Lower lobe of right lung (tissue), 2 donors: ENCODE data around the gene DHDH. TPM values are rescaled to one million over a fixed set of nuclear protein-coding genes. Genes with fewer than 3 reads are reported as not detected.

Experiments used
- ATAC-seq, 2 donors: fragments of 200-7000 bp; cut with Tn5 transposase; one replicate each; pipeline ENCODE4 v1.9.1; 2020 to 2022; ENCODE audit warnings: mild to moderate bottlenecking in 2 of 2, moderate library complexity in 2 of 2
- DNase-seq: peaks from one replicate; pipeline ENCODE4 v3.0.0-alpha.2; 2020
- H3K27ac ChIP-seq: fragments of 200-600 bp; one replicate; pipeline ENCODE4 v1.8.0; 2022
- H3K27me3 ChIP-seq: fragments of 200-600 bp; one replicate; pipeline ENCODE4 v1.8.0; 2022; ENCODE audit warnings: low read depth
- H3K36me3 ChIP-seq: fragments of 200-600 bp; one replicate; pipeline ENCODE4 v1.8.0; 2022; ENCODE audit warnings: mild to moderate bottlenecking
- H3K4me1 ChIP-seq: fragments of 200-600 bp; one replicate; pipeline ENCODE4 v1.8.0; 2022
- H3K4me3 ChIP-seq: fragments of 200-600 bp; one replicate; pipeline ENCODE4 v1.8.0; 2022; ENCODE audit warnings: mild to moderate bottlenecking
- H3K9me3 ChIP-seq: fragments of 200-600 bp; one replicate; pipeline ENCODE4 v1.8.0; 2022
- intact Hi-C: fragments of 100-400 bp; cut with DNase I; formaldehyde crosslinking; loops from one replicate; pipeline ENCODE4 v1.11.0; 2022
- total RNA-seq: library from RNA; stranded (reverse); fragmentation: NEBNext Ultra II Directional; extraction: Animal tissue kit (Norgen Biotek cat#: 25700); gene quantifications from one replicate; pipeline ENCODE4 v1.2.1, GENCODE V29; 2021
- TF ChIP-seq, protein P1 (sequence below): fragments of 200-600 bp; IDR thresholded peaks from one replicate; pipeline ENCODE4 v1.8.0; 2022; ENCODE audit warnings: antibody characterized with exemption, mild to moderate bottlenecking
- donor health status: DM: no; HTN: yes; CAD: no; lungs with severe emphysema.

The DHDH gene
- total RNA-seq, 1 donor from 2014 or later: 1.9 TPM

DNA sequence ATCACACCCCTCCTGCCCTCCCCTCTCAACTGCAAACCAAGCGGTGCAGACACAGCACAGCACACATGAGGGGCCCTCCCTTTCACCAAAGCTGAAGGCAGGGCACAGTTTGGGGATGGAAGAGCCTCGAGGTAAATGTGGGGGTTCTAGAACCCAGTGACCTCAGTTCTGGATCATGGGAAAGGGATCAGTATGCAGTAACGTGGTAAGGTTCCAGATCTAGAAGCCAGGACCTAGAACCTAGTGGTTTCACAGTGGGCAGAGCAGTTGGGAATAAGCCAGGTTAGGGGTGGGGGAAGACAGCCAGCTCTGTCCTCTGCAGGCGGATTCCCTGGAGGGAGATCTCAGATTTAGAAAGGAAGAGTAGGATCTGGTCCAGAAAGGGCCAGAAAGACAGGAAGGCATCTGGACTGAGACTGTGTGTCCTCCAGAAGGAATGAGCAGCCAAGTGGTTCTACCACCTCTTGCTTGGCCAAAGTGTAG lies 34.7 kb downstream of the DHDH start:
- TF ChIP-seq, protein P1, sequence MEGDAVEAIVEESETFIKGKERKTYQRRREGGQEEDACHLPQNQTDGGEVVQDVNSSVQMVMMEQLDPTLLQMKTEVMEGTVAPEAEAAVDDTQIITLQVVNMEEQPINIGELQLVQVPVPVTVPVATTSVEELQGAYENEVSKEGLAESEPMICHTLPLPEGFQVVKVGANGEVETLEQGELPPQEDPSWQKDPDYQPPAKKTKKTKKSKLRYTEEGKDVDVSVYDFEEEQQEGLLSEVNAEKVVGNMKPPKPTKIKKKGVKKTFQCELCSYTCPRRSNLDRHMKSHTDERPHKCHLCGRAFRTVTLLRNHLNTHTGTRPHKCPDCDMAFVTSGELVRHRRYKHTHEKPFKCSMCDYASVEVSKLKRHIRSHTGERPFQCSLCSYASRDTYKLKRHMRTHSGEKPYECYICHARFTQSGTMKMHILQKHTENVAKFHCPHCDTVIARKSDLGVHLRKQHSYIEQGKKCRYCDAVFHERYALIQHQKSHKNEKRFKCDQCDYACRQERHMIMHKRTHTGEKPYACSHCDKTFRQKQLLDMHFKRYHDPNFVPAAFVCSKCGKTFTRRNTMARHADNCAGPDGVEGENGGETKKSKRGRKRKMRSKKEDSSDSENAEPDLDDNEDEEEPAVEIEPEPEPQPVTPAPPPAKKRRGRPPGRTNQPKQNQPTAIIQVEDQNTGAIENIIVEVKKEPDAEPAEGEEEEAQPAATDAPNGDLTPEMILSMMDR: no peak
- Histone ChIP-seq H3K9me3 (no peaks in the 10 kb centered on the region), H3K4me3 (no peak overlapping the region), H3K36me3 (peaks cover 70% of the 10 kb centered on the region), H3K4me1 (peaks cover 47% of the 10 kb centered on the region), H3K27ac (peak overlapping the region; percentile 25), H3K27me3 (no peaks in the 10 kb centered on the region)
- DNase-seq (no peak), ATAC-seq (no peak)
- intact Hi-C loops: no loop called here

DNA sequence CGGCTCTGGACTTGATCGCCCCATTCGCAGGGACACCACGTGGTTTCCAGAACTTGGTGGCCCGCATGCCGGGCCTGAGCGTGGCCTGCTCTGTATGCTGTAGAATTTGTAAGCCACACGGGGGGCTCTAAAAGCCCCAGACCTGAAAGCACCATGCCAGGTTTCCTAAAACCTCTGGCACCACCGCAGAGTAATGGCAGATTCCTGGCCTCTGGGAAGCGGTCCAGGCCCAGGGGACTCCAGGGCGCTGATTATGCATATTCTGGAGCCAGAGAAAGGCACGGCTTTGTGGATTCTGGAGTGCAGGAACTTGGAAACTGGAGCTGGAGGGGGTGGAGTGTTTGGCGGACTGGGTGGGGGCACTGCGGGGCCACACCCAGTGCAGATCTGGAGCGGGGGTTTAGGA lies 35.3 kb downstream of the DHDH start:
- H3K36me3 ChIP-seq: peaks cover 76% of the 10 kb centered on the region
- H3K9me3 ChIP-seq: no peaks in the 10 kb centered on the region
- peak overlapping the region; percentile 25 for H3K27ac ChIP-seq
- no peak overlapping the region for H3K4me3 ChIP-seq
- no peak for ATAC-seq
- peaks cover 41% of the 10 kb centered on the region for H3K4me1 ChIP-seq
- TF ChIP-seq, protein P1: no peak
- H3K27me3 ChIP-seq: no peaks in the 10 kb centered on the region
- intact Hi-C loops: no loop called here
- DNase-seq: no peak

DNA sequence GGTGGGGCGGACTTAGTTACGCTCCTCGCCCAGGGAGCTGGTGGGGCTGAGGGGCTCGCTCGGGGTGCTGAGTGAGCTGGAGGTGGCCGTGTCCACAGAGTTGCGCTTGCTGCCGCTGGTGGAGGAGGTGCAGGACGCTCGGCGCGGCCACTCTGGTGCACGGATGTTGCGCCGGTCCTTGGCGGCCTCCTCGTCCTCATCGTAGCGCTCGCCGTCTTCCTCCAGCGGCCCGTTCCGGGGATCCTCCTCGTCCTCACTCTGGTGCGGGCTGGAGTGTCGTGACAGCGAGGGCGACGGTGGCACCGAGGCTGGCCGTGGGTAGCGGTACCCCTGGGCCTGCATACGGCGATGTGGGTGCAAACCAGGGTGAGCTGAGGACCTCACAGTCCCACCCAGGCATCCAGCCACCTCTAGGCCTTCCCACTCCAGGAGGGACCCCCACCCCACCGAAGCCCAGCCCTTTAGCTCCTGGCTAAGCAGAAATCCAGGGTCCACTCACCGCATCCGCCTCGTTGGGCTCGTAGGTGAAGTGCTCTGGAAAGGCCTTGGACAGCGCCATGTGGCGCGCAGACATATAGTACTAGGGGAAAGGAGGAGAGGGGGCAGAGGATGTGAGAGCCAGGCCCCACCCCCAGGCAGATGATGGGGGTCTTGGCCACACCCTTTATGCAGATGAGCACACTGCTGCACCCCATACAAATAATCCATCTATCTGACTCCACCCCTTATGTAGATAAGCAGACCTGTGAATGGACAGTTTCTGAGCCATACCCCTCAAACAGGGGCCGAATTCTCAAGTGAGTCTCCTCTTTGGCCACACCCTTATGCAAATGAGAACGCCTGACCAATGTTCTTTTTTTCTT lies 36.0 kb downstream of the DHDH start:
- Histone ChIP-seq H3K9me3 (no peaks in the 10 kb centered on the region), H3K4me1 (peaks cover 34% of the 10 kb centered on the region), H3K4me3 (no peak overlapping the region), H3K36me3 (peaks cover 82% of the 10 kb centered on the region), H3K27ac (no peak overlapping the region), H3K27me3 (no peaks in the 10 kb centered on the region)
- no peak for DNase-seq
- ATAC-seq: no peak
- intact Hi-C loops: no loop called here
- TF ChIP-seq, protein P1: no peak

DNA sequence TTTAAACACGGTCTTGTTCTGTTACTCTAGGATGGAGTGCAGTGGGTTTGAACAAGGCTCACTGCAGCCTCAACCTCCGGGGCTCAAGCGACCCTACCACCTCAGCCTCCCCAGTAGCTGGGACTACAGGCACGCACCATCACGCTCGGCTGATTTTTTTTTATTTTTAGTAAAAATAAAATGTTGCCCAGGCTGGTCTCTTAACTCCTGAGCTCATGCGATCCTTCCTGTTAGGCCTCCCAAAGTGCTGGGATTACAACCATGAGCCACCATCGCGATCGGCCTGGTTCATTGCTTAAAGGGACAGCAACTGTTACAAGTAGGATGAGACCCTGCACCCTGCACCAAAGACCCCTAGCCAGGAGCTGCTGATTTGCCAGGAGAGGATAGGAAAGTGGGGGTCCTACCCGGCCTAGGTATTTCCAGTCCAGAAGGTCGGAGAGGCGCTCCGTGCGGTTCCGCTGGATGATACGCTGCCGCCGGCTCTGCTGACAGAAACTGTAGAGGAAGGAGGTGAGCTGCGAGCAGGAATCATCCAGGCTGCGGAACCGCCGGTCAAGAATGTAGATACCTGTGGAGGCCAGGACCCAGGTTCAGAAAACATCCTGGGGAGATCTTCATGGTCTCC lies 36.8 kb downstream of the DHDH start:
- Histone ChIP-seq H3K4me3 (no peak overlapping the region), H3K27me3 (no peaks in the 10 kb centered on the region), H3K27ac (no peak overlapping the region), H3K4me1 (peaks cover 32% of the 10 kb centered on the region), H3K9me3 (no peaks in the 10 kb centered on the region), H3K36me3 (peaks cover 84% of the 10 kb centered on the region)
- DNase-seq (no peak), ATAC-seq (no peak)
- TF ChIP-seq, protein P1: no peak
- intact Hi-C loops: no loop called here

DNA sequence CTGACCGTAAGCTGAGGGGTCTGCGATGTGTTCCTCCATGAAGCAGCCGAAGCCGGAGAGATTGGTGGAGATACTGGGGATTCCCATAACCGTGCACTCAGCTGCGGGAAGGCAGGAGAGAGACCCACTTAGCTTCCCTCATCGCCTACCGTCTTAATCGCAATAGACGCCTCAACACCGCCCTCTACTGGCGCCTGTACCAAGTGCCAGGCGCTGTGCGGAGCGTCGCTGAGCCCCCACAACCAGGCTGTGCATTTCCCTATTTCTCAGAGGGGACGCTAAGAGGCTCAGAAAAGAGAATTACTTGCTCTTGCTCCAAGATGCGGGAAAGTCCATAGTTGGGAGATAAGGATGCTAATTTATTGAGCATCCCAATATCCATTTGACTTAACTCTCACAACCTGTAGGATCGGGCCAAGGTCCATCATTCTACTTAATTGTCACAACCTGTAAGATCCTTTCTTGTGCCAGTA lies 37.5 kb downstream of the DHDH start:
- peak; percentile 81 for ATAC-seq
- Histone ChIP-seq H3K9me3 (no peaks in the 10 kb centered on the region), H3K4me1 (peaks cover 32% of the 10 kb centered on the region), H3K36me3 (peaks cover 83% of the 10 kb centered on the region), H3K27ac (no peak overlapping the region), H3K27me3 (no peaks in the 10 kb centered on the region), H3K4me3 (no peak overlapping the region)
- TF ChIP-seq, protein P1: peak; percentile 97
- peak; percentile 90 for DNase-seq
- intact Hi-C loops: no loop called here
